Stimulated activated CD4-positive, alpha-beta T cell treated with anti-CD3 and anti-CD28 coated beads, Interleukin-4, amount 100 ng/mL, for 24 hours (primary cell): ENCODE measurements around the gene LOXL4.

Experiments
- DNase-seq: peaks from one replicate; pipeline ENCODE4 v3.0.0-alpha.2; 2020

Gene LOXL4

DNA sequence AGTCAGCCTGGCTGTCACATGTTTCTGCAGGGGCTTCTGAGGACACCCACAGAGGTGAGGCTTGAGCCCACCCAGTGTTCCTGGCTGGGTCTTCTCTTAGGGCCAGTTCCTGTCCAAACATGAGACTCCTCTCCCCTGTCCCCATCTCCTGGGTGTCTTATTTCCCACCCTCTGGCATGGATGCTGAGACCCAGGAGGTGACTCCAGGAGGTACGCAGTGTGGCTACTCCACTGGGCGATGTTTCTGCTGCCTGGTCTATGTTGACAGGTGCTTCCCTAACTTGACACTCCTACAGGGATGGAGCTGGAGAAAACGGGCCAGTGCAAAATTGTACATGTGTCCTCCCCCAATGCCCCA is 26.3 kb upstream of the LOXL4 start:
- DNase-seq: no peak

DNA sequence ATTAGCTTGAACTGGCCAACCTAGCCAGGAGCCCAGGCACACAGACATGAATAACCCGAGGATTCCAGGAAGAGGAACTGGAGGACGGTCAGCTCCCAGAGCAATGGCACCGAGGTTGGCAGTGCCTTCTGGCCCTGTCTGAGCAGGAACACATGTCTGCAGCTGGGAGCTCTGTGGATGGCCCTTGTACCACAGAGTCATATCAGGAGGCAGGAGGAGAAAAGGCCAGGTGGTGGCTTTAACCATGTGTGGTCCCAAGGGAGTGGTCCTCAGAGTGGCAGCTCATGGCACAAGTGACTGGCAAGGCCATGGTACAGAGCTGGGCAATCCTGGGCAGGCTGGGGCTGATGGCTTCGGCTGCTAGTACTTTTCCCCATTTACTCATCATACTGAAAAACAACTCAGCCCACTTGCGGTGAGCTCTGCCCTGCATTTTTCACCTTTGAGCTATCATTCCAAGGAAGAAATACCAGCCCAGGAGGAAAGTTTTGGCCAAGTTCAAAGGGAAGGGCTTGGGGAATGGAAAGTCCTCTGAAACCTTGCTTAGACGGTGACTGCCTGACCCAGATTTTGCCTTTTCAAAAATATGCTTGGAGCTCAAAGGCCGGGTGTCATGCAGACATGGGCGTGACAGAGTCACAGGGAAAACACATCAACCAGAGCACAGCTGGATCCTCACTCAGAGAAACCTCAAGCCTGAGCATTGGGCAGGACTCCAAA is 25.7 kb upstream of the LOXL4 start:
- no peak for DNase-seq

DNA sequence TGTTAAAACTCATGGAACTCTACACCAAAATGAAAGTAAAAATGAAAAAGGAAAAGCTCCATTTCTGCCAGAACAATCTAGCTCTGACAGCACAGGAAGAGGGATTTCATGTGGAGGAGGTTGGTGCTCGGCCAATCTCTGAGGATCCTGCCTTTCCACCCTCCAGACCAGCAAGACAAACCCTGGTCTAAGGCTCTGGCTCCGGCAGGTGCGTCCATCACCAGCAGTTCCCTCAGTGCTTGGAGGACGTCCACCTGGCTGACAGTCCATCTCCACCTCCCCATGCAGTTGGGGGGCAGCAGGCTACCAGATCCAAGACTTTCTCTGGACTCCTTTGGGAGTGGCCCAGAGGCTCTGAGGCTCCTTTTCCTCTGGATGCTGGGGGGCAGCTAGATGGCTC is 25.0 kb upstream of the LOXL4 start:
- no peak for DNase-seq

DNA sequence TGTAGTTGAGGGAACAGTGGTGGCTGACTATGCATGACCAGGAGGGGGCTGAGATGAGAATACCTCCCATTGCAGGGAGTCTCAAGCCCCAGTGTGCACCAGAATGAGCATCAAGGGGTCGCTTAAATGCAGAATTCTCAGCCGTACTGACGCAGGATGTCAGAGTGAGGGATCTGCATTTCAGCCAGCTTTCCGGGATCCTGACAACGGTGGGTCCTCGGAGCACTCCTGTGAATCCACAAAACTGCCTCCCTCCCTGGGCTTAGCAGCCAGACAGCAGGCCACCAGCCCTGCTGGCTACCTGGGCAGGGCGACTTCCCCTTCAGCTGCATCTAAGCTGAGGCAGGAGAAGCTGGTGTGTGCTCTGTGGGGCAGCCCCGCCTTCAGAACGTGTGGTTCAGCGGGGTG is 21.8 kb upstream of the LOXL4 start:
- no peak for DNase-seq

DNA sequence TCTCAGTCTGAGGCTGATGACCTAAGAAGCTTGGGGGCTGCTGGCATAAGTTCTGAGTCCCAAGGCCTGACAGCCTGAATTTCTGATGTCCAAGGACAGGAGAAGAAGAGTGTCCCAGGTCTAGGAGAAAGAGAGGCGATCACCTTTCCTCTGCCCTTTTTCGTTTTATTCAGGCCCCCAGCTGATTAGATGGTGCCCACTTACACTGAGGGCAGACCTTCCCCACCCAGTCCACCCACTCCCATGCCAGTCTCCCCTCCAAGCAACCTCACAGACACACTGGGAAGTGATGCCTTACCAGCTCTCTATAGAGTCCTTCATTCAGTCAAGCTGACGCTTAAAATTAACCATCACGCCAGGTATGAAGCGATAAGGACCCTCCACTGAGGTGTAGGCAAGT is 19.3 kb upstream of the LOXL4 start:
- no peak for DNase-seq

DNA sequence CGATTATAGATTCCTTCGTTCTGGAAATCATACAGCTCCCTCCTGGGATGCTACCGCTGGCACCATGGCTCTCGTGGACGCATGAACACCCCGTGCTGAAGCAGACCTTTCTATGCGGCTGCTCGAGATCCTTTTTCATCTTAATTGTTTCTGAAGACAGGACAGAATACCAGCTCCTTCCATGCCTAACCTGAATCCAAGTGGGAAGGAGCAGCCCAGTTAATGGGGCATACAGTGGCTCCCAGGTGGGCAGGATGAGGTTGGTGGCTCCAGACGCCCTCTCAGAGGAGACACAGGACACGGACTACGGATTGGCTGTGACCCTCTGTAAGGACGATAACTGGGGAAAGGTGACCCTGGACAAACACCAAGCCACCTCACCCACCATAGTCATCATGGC is 18.4 kb upstream of the LOXL4 start:
- DNase-seq: no peak

DNA sequence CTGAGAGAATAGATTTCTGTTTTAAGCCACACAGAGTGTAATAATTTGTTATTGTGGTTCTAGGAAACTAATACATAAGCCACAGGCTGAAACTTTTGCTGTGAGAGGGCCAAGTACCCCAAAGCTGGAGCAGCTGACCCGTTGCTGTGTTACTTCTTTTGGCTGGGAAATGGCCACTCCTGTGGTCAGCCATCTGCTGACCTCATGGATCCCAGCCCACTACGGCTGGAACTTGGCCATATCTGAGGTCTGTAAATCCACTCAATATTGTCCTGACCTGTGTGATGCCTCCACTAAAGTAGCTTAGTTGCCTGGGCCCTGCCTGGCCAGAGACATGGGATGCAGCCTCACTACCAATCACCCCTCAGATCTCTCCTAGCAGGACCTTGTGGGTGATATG is 17.4 kb upstream of the LOXL4 start:
- no peak for DNase-seq

DNA sequence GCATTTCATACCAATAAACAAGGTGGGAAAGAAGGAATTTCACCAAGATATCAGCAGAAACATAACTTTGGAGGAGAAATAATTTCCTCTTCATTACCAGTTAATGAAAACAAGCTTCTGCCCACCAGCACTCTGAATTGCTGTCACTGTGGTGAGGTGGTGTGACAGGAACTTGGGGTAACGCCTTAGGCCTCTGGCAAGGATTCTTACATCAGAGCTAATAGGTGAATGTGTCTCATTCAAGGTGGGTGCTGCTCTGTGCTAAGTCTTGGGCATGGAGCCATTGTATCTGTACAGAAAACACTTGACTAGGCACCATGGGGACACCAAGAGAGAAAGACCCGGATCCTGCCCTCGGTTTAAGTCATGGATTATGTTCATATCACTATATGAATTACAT is 8.3 kb upstream of the LOXL4 start:
- no peak for DNase-seq

DNA sequence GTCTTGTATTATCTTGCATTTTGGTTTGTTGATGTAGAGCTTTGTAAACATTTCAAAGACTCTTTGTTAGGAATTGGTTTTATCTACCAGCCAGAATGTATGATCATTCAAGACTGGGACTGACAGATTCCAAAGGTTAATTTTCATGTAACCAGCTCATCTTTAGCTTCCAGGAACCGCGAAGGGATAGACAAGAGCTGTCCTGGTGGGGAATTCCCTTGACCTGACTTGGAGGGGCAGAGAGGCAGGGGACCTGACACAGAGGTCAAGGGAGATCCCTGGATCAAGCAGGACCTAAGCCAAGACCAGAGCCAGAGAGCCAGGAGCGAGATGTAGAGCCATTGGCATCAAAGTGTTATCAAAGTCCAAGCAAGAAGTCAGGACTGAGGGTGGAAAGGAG is 6.6 kb upstream of the LOXL4 start:
- DNase-seq: no peak

DNA sequence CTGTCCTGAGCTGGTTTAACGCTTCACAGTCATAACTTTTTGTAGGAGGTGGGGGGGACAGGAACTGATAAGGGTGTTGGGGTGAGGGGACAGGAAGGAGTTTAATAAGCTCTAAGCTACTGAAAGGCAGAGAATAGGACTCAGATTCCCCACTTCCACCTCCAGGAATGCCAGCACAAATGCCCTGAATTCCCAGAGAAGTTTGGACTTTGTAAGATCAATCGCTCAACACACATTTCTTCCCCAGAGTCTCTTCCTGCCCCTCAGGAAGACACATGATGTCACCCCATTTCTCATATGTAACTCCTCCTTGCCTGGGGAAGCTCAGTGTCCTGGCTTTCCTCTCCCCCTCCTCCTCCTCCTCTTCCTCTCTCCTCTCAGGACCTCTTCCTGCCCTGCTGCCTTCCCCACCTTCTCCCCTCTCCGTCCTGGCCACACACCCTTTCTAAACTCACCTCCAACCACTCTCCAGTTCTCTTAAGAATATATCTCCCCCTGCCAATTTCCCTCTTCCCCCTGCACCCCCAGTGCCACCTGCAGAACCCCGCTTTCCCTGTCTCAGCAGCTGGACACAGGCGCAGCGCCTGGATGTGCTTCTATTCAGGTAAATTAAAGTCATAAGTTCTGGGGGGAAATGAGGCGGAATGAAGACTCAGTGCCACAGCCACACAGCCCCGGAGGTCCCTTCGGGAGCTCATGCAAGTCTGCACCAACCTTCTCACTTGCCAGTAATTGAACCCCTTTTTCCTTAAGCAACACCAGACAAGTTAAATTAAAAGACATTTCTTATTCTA is 5.3 kb upstream of the LOXL4 start:
- DNase-seq: no peak

DNA sequence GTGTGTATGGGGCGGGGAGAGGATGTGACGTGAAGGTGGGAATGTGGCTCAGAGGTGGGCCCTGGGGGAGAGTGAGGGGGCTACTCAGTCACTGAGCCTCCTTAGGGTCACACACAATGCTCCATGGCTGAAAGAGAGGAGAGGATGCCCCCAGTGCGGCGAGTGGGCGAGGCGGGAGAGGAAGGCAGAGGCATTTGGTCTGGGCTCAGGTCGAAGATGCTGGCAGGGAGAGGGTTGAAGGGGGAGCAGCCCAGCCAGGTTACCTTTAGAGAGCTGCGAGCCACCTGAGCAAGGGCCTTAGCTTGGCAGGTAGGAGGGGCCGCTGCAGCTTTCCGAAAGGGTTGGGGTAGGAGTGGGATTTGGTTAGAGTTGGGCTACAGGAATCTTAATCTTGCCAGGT is 4.7 kb upstream of the LOXL4 start:
- DNase-seq: no peak

DNA sequence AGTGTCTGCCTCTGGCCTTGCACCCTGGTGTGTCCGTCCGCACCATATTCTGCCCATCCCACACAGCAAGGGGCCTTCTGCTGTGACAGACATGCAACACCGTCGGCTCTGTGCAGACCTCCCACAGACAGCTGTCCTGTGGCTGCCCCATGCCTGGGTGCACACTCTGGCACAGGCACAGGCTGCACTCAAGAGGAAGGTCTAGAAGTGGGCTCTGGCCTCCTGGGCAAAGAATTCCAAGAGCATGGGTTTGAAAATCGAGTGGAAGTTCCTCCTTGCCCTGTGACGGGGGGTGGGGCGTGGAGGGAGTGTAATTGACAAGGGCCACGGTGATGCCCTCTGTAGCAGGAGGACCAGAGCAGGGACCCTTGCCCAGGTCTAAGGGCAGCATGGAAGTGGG is 4.3 kb upstream of the LOXL4 start:
- no peak for DNase-seq

DNA sequence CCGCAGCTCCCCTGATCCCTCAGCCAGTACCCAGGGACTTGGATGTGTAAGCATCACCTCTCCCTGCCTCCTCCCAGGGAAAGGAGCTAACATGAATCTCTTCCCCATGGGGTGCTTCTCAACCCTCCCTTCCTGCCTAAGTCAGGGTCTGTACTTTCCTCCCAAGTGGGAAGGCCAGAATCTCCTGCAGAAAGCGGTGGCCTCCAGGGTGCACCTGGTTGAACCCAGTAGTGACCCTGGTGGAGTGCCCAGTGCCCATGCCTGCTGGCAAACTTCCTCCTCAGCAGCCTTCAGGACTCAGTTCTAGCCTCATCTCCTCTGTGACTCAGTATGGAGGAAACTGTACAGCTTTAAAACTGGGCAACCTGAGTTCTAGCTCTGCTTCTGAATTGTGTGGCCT is 2.8 kb upstream of the LOXL4 start:
- no peak for DNase-seq

DNA sequence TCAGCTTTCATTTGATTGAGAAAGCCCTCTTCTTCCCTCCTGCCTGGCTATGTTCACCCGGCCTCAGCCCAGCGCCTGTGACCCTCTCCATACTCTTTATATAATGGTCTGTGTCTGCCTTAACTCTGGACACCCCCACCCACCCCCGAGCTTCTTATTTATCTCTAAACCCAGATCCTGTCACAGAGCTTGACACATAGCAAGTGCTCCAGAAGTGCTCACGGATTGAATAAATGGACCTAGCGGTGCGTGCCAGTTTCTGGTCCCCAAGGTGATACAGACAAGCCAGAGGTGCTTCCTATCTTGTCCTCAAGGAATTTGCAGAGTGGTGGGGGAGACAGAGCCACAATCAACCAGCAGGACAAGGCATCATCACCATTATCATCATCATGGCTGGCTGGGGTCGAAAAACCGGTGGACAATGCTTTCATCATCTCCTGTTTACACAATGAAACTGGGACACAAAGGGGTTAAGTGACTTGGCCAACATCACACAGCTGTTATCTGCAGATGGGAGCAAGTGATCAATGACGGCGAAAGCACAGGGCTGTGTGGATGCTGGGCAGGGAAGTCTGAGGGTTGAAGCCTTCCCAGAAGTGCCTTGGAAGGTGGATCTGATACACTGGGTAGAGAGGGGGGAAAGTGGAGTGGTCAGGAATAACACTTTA is 2.2 kb upstream of the LOXL4 start:
- no peak for DNase-seq

DNA sequence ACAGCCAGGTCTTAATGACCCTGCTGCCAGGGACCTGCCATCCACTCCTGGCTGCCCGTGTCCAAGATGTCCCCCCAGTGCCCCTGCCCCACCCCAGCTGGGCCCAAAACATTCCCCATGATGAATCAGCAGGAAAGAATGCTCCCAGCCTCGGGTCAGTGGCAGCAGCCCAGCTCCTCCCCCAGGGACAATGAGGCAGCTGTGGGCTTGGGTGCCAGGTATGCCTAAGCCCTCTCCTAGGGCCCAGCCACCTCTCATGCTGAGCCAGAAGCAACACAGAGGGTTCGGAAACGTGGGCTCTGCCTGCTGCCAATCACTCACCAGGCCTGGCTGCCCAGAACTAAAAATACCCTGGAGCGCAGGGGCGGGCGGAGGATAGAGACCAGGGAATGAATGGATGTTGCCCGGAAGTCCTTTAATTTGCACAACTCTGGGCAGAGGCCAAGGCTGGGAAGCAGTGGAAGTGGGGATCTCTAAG is 1.5 kb upstream of the LOXL4 start:
- no peak for DNase-seq

DNA sequence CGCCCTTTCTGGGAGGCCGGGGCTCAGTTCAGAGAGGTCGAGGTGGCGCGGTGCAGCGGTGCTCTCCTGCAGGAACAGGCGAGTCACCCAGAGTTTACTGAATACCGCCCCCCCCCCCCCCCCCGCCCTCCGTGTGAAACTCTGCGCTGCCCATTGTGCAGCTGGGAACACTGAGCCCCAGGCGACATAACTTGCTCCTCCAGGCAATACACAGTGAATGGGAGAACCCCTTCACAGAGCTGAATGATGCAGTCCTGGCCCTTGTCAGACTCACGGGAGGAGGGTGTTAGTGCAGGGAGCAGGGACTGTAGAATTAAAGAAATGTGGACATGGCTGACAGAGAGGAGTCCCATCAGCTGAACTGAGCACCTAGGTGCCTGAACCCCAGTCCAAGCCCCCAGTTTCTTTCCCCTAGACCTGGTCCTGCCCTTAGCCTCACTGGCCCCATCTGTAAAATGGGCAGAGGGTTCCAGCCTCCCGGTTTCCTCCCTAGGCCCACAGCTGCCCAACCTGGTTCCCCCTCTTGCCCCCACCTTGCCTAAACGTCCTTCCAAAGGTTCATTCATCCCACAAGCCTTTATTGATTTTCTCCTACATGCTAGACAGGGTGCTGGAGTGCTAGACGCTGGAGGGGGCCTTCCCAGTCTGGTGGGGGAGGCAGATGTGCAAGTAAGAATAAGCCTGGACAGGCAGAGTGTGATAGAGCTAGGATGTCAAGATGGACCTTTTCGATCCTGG is 869 bp upstream of the LOXL4 start:
- no peak for DNase-seq

DNA sequence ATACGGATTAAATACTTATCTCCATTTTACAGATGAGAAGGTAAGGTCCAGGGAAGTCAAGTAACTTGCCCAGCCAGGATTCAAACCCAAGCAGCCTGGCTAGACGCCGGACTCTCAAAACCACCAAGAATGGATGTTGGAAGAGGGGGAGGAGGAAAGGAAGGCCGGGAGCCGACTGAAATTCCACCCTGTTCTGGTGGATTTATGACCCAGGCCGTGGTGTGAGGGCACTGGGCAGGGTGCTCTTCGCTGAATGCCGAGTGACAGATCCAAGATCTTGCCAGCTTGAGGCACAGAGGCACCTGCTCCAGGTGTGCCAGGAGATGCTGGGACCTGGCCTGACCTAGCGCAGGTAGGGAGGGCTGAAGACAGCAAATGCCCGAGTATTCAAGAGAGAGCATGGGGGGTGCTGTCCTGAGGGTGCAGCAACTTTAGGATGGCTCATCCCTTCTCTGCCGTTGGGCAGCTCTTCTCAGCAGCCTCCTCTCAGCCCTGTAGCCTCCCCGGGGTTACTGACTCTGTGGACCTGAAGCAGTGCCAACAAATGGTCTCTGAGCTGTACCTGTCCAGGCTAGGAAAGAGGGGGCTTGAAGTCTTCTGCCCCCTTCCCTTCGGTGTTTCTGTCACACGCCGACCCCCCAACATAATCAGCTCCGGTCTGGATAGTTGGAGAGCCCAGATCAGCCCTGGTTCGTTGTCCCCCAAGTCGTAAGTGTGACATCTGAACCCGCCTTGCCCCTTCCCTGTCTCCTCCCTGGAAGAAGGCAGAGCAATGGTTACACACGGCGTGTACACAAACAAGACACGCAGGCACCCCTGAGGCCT is 713 bp downstream of the LOXL4 start:
- DNase-seq: no peak

DNA sequence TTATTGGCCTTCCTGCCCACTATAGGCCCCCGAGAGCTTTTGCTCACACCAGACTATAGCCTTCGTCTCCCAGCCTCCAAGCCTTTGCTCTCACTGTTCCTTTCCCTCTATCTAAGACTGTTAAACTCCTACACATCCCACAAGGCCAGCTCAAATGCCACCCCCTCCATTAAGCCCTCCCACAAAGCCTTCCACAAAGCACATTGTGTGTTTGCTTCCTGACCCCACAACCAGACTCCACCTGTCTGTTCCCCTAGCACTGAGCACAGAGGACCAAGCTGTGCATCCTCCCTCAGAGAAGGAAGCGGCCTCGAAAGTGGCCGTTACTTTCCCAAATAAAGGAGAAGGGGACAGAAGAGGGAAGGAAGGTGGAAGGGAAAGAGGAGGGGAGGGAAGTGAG is 1.3 kb downstream of the LOXL4 start:
- DNase-seq: no peak

DNA sequence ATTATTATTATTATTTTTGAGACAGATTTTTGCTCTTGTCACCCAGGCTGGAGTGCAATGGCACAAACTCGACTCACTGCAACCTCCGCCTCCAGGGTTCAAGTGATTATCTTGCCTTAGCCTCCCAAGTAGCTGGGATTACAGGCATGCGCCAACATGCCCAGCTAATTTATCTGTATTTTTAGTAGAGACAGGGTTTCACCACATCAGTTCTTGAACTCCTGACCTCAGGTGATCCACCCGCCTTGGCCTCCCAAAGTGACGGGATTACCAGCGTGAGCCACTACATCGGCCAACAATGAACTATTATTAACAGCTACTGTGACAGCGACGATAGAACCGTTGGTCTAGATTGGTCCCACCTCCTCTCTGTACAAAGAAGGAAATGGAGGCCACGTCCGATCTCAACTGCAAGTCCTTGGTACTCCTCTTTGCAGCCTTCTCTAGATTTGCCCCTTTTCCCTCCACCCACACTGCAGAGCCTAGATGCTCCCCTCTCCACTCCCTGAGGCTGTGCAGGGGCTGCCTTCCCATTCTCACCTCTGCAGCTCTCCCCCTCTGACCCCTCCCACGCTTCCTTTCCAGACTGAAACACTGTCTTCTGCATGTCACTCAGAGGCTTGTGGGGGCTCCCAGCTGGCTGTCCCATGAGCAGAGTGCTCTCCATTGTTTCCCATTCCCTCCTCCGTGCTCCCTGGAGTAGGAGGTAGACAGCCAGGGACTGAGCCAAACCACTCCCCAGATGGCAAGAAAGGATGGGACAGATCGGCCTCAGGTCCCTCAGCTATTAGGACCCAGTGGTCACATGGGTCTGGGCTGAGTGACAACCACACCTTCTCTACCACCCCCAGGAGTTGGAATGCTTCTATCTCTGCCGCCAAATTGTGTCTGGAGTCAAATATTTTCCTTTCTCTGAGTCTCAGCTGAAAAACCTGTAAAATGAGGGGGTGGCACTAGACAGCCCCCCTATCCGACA is 2.3 kb downstream of the LOXL4 start:
- DNase-seq: no peak

DNA sequence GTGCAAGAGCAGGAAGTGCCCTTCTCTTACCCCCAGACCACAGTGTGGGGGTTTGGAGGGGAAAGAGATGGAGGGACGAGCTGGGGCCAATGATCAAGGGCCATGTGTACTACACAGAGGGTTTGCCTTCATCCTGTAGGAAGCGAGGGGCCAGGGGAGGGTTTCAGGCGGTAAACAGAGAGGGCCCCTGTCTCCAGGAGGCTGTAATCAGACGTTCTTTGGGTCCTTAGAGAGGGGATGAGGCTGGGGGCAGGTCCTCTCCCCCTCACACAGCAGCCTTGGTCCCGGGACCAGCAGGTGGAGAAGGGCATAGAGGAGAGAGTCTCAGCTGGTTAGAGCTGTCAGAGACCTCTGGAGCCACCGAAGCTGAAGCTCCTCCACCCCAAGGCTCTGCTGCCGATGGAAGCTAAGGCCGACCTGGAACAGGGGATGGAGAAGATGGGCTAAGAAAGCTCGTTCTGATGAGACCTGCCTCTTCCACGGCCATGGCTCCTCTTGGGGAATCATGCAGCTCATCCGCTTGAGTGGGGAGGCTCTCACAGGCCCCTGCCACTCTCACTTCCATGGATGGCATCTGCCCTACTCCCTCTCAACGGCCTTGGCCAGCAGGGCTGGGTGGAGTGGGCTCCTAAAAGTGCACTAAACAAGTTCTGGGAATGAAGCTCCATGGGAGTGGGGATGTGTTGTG is 3.5 kb downstream of the LOXL4 start:
- DNase-seq: no peak

DNA sequence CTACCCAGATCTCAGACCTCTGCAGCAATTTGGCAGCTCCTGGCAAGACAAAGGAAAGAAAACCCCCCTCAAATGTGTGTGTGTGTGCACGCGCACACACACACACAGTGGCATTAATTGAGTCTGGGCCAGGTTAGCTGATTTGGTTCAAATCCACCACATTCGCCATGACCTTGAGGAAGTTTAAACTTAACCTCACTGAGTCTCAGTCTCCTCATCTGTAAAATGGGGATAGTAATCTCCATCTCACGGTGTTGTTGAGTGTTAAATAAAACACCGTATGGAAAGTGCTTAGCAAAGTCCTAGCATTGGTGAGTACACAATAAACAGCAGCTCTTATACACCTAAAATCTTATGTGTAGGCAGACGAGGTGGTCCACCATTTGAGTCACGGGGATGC is 4.9 kb downstream of the LOXL4 start:
- no peak for DNase-seq
